Dedifferentiated amniotic fluid mesenchymal stem cell (primary cell): Measurements from ENCODE around the gene NOVA2.

Experiments
- DNase-seq: peaks from one replicate; pipeline ENCODE4 v3.0.0-alpha.2; 2016; ENCODE audit errors: extremely low spot score

The NOVA2 gene

DNA sequence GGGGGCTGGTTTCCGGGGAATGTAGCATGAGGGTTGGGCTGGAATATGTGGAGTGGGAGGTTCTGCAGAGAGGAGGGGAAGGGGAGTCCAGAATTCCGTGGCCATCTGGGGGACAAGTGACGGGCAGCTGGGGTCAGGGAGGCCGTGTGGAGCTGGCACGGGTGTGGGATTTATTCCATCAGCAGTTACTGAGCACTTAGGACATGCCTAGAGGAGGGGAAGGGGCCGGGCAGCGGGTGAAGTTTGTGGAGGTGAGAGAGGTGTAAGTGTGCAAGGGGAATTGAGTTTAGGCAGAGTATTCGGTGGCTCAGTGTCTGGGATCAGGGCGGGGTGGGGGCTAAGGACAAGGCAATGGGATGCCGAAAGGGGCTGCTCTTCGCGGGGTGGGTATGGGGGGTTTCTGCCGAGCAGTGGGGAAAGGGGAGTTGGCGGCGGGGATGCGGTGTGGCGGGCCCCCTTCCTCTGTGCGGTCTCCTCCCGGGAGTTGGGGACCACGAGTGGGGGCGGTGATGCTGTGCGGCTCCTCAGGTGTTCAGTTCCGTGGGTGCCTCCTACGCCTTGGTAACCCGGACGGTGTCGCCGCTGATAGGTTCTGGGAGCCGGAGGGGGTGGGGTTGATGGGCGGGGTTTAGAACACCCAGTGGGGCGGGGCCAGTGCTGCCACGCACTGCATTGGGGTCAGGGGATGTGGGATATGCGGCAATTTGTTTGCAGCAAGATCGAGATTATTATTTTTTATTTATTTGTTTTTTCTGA lies 27.0 kb upstream of the NOVA2 start:
- DNase-seq: no peak

DNA sequence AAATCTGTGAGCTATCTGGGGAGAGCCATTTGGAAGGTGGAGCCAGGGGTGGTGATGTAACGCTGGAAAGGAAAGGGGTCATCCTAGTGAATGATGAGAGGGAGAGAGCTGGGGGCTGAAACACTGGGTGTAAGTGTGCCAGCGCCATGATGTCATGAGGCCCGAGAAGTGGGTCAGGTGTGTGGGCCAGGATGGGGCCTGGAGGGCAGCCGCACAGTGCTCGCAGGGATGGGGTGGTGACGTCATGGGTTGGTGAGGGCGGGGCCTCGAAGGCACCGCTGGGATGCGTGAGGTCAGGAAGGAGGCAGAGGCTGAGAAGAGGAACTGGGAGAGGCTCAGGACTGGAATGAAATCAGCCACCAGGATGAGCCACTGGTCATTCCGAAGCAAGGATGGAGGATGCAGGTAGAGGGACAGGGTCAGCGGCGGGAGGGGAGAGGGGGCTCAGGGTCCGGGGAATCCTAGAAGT lies 26.0 kb upstream of the NOVA2 start:
- no peak for DNase-seq

DNA sequence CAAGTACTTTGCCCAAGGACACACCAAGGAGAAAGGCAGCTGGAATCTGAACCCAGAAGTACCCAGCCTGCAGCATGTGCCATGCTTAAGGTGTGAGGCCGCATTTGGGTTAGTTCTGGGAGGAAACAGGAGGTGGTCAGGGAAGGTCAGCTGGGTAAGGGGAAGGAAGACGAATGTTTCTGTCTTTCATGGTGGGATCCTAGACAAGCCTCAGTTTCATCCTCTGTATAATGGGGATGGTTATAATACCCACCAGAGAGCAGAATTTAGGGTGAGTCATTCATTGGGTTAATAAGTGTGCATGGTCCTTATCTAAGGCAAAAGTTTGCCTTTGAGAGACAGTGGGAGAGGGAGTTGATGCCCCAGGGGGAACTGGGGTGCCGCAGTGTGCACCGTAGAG lies 25.2 kb upstream of the NOVA2 start:
- no peak for DNase-seq

DNA sequence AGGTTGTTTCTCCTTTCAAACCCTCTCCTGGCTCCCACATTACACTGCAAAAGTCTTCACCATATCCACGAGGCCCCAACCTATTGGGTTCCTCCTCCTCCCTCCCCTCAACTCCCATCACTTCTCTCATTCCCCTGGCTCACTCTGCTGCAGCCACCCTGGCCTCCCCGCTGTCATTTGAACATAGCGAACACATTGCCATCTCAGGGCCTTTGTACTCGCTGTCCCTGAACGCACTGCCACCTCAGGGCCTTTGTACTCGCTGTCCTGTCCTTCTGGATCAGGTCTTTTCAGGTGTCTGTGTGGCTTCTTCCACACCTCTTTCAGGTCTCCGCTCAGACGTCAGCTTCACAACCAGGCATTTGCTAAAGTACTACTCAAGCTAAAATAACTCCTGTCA lies 23.3 kb upstream of the NOVA2 start:
- no peak for DNase-seq

DNA sequence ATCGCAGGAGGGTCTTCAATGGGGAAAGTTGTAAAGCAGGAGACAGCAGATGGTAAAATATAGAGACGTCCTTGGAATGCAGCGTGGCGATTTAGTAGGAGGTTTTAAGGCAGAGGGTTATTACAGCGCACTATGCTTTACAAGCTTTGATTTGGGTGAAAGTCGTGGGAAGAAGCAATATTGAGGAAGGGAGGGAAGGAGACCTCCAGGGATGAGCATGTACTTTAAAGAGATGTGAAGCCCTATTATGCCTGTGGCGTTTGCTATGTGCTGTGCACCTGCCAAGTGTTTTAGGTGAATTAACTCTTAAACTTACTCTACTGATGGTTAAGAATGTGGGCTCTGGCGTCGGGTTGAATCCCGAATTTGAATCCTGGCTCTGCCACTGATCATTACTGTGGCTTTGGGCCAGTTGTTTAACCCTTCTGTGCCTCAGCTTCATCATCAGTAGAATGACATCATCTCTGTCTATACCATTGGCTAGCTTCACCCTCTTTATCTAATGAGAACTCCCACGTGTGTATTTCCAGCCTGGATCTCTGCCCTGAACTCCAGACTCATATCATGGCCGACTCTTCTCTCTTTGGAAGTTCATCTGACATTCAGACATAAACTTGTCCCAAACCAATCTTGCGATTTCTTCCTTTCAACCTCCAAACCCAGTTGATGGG lies 22.2 kb upstream of the NOVA2 start:
- no peak for DNase-seq

DNA sequence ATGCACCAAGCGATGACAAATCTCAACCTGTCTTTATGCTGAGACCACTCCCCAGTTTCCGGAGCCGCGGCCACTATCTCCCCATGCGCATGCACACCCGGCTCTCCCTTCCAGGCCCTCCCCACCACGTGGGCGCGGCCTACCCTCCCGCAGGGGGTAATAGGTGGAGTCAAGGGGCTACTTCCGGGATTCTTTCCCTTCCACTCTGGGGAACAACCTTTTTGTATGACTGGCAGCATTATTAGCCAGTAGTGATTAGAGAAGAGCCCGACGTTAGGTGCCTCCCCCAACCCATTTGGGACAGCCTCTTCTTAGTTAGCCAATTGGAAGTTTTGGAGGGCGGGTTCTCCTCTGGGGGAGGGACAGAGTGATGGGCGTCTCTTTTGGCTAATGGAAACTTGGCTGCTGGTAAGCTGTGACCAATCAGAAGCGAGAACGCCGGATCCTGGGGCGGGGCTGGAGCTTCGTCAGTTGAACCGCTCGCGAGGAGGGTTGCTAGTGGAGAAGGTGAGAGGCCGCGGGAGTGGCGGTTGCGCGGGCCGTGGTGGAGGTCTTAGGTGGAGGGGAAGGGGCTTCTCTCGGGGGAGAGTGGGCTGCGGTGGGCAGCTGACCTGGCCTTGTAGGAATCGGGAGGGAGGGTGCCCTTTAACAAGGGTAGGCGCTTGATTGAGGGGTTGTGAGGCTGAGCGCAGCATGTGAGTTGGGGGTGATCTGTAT lies 21.5 kb upstream of the NOVA2 start, which contains the start of gene CCDC61:
TSS of gene CCDC61 (plus strand) at position 470 of the 717 bp plus-strand sequence. CDS start 7,552 bp downstream, outside the sequence.
- peak; percentile 100 for DNase-seq

DNA sequence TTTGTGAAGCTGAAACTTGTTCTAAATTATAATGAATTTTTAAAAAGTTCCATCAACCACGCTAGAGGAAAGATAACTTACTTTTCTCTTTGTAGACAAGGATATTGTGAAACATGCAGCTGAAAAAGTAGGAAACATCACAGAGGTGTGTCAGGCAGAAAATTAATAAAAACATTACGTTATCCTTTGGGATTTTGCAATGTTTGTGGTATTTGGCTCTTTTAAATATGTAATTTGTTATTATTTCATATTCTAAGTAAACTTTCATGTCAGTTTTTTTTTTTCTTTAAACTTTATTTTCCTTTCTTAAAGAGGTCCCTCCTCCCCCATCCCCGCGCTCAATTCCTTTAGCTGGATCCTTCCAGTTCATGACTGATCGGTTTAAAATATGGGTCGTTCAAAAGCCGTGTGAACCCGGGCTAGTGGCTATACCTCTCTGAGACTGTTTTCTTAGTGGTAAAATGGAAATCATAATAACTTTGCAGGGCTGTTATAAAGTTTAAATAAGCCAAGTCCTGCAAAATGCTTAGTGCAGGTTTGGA lies 20.9 kb upstream of the NOVA2 start:
- no peak for DNase-seq

DNA sequence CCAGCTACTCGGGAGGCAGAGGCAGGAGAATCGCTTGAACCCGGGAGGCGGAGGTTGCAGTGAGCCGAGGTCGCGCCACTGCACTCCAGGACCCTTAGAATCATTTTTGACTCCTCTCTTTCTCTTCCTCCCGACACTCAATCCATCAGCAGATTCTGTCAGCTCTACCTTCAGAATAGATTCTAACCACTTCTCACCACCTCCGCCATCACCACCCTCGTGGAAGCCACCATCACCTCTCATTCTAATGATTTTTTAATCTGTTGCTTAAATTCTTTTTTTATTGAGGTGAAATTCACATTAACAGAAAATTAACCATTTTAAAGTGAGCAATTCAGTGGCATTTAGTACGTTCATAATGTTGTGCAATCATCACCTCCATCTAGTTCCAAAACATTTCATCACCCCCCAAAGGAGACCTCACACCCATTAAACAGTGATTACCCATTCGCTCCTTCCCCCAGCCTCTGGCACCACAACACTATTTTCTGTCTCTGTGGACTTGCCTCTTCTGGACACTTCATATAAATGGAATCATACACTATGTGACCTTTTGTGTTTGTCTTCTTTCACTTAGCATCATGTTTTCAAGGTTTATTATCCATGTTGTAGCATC lies 16.6 kb upstream of the NOVA2 start:
- no peak for DNase-seq

DNA sequence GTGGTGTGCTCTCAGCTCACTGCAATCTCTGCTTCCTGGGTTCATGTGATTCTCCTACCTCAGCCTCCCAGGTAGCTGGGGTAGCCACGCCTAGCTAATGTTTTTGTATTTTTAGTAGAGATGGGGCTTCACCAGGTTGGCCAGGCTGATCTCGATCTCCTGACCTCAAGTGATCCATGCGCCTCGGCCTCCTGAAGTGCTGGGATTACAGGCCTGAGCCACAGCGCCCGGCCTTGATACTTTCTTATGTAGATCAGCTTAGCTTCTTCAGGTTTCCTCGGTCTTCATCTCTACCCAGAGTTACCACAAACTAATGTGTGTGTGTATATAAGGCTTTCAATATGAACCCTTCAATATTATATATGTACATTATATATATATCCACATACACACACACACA lies 11.7 kb upstream of the NOVA2 start:
- DNase-seq: no peak

DNA sequence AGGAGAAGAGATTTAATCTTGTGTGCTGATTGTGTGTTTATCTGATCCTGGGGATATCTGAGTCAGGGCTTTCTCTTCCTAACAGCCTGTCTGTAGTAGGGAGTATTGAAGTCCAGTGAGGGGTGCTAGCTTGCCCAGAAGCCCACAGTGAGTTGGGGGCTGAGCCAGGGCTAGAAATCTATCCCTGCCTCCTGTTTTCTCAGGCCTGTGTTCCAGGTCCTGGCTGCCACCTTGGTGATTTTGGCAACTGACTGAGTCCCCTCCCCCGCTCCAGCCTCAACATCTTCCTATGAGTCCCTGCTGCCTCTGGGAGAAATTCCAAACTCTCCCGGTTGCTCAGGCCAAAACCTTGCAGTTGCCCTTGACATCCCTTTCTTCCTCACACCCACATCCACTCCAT lies 7.7 kb upstream of the NOVA2 start:
- no peak for DNase-seq

DNA sequence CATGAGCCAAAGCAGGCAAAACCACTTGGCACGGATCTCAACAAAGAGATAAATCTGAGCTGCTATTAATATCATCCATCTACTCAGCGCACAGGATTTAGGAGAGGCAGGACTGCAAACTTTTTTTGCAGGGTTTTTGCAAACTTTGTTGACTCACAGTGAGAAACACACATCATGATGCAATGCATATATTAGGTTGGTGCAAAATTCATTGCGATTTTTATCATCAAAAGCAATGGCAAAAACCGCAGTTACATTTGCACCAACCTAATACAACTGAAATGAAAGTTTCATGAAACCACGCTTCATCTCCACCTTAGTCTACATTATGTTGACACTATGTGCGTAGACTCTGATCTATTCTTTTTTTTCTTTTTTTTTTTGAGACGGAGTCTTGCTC lies 4.5 kb upstream of the NOVA2 start:
- DNase-seq: no peak

DNA sequence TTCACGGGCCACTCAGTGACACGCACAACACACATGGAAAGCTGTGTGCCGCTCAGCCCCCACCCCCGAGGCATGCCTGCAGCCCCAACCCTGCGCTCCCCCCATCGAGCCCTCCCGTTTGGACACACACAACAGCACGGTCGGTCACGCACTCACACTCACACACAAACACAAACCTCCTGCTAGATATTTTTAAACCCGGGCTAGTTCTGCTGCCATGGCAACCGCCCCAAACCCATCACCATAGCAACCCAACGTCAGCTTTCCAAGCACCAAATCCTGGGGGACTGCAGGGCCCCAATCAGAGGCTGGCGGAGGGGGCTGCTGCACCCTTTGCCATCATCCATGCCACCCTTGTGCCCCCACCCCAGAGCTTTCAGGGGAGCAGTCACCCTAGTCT lies 2.5 kb upstream of the NOVA2 start:
- DNase-seq: no peak

DNA sequence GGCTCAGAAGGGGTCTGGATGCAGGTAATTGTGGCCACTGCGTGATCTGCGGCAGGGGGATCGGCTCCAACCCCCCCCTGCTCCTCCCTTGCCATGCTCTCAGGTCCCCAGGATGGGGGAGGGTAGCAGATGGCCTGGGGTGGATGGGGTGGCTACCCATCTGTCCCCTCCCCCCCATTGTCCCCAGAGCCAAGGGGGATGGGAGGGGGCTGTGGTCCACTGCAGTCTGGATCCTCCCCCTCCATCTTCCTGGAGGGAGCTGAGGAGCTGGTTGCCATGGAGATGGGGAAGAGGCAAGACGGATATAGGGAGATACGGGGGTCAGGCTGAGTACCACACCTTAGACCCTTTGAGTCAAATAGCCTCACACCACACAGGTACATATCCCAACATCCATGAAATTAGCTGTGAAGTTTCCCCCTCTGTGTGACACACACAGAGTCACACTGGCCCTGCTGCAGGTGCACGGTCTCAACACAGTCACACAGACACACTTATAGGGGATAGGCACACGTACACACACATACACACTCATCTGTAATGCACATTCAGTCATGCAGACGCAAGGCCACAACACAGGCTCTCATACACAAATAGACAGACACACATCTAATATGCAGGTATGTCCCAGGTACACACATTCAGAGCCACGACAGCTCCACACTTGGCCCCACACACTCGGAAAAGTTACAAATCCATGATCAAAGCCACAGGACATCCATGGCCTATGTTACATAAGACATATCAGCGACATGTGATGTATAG lies 1.8 kb upstream of the NOVA2 start:
- no peak for DNase-seq

DNA sequence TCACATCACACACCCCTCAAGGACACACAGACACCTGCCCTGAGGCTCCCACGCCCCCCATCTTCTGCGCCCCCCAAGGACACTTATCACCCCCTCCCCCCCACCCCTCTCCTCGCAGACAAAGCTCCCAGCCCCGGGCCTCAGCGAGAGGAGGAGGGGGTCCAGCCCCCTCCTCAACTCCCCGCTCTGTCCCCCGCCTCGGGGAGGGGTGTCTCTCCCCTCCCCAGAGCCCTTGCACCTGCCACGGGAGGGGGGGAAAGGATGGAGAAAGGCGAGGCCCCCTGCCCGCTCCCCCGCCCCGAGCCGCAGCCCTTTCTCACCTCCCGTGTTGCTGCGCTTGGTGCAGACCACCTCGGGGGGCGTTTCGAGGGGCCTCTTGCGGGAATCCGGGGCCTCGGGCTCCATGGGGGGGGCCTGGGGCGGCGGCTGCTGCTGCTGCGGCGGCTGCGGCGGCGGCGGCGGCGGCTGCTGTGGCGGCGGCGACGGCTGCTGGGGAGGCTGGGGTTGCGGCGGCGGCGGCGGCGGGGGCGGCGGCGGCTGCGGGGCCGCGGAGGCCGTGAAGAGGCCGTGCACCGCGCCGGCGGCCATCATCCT lies 621 bp downstream of the NOVA2 start:
- DNase-seq: no peak

DNA sequence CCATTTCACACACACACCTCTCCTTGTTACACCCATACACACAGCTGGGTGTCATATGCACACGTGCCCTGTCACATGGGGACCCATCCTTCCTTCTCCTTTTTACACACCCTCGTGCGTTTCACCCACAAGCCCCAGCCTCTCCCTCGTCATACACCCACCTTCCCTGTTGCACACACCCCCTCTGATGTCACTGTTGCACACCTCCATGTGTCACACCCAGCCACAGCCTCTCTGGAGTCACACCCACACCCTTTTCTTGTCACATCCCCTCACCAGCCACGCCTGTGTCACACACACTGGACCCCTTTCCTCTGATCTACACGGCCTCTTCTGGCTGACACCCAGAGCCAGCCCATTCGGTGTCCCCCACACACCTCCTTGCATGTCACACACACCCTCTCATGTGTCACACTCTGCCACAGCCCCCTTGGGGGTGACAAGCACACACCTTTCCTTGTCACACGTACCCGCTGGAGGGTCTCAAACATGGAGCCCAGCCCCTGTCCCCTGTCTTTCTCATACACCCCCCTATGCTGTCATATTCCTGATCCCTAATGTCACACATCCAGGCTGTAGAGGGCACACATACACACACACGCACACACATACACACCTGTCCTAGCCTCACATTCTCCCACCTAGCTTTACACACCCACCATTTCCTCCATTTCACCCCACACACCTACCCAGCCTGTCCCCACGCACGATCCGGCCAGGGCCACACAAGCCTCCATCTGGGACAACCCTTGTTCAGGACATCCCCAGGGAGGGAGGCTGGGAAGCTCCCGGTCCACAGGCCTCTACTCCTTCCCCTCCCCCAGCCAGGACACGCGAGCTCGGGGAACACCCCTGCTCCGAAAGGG lies 1.4 kb downstream of the NOVA2 start:
- no peak for DNase-seq

DNA sequence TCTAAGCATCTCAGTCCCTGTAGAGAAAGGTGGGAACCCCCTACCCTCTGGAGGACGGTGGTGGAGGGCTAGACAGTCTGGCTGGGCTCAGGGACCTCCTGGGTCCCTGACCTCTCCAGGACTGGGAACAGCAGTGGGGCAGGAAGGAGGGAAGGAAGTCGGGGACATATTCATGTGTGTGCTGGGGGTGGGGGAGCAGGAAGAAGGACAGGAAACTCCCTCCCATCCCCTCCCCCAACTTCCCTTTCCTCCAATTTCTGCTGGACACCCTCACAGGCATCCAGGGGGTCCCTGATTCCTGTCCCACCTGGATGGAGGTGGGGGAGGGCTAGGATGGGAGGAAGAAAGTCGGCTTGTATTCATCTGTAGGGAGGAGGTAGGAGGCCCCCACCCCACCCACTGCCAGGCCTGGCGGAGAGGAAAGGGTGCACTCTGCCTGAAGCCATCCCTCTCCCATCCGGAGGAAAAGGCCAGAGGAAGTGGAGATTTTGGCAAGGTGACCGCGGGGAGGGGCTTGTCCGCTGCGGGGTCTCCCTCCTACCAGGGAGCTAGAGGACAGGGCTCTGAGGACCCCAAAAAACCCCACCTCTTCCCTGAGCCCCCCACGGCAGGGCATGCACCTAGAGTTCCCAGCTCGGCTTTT lies 2.3 kb downstream of the NOVA2 start:
- DNase-seq: no peak

DNA sequence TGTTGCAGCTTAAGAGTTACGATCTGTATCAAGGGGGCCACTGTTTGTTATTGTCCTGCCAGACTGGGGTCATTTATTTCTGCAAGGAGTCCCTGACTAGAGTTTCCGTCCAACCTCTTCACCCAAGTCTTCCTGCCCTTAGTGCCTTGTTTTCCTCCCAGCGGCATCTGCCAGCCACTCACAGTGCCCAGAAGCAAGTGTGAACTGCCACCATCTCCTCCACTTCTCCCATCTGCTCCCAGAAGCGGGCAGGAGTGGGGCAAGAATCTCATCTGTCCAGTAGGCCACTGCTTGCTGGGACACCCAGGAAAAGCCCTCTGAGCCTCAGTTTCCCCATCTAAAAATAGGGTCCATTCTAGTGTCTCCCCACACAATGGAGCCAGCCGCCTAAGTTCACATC lies 4.0 kb downstream of the NOVA2 start:
- DNase-seq: no peak

DNA sequence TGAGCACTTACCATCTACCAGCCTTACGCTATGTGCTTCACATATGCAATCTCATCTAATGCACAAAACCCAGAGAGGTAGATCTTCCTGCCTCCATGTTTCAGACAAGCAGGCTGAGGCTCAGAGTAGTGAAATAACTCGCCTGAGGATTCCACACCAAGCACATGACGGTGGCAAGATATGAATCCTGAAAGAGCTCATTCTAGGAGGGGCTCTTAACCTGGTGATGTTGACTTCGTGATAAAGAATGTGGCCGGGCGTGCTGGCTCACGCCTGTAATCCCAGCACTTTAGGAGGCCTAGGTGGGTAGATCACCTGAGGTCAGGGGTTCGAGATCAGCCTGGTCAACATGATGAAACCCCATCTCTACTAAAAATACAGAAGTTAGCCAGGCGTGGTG lies 5.0 kb downstream of the NOVA2 start:
- DNase-seq: no peak

DNA sequence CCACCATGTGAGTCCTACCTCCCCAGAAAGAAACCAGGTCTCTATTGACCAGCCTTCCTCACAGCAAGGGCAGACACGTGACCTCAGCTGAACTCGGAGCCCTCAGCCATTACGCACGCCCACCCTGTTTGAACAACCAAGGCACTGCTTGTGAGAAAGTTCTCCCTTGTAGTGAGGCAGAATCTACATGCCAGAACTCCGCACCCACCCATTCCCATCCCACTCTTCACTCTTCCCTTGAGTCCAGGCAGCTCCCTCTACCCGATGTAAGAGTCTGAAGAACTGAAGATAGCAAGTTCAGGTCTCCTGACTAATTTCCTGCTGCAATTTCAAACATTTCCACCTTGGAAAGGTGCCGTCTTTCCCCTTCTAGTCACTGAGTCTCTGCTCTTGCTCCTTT lies 6.4 kb downstream of the NOVA2 start:
- no peak for DNase-seq
